Keratinocyte (primary cell): Measurements from ENCODE around the gene CRLF1. TPM values are rescaled to one million over a fixed set of nuclear protein-coding genes. Genes with fewer than 3 reads are reported as not detected.

Experiments used
- DNase-seq: peaks from one replicate; pipeline ENCODE4 v3.0.0-alpha.2; 2011; ENCODE audit warnings: low read depth, missing footprints, low spot score
- FAIRE-seq: peaks from 2 replicates; lab custom pipeline; 2011; peaks lifted over from hg19 to GRCh38; lab: Jason Lieb, UNC
- H2AFZ ChIP-seq: 2 replicates; pipeline ENCODE4 v1.6.0; 2012; ENCODE audit warnings: low read length, control low read depth, inconsistent platforms; ENCODE audit not compliant: control insufficient read depth
- H3K27ac ChIP-seq: 2 replicates; pipeline ENCODE4 v1.5.1; 2011; ENCODE audit warnings: low read length; ENCODE audit not compliant: control insufficient read depth, insufficient read depth
- H3K27me3 ChIP-seq: 3 replicates; pipeline ENCODE4 v1.6.0; 2011; ENCODE audit warnings: low read length; ENCODE audit not compliant: control insufficient read depth, insufficient read depth; ENCODE audit errors: extremely low read depth
- H3K36me3 ChIP-seq, 2 experiments: 2 replicates in 1 of 2; 3 replicates in 1 of 2; pipeline ENCODE4 v1.5.1; 2011; ENCODE audit warnings: low read length in 2 of 2, mild to moderate bottlenecking in 1 of 2; ENCODE audit not compliant: control insufficient read depth in 2 of 2, insufficient read depth in 2 of 2; ENCODE audit errors: extremely low read depth in 1 of 2
- H3K4me1 ChIP-seq: 3 replicates; pipeline ENCODE4 v1.5.1; 2011; ENCODE audit warnings: low read length; ENCODE audit not compliant: control insufficient read depth, insufficient read depth; ENCODE audit errors: extremely low read depth
- H3K4me2 ChIP-seq: 3 replicates; pipeline ENCODE4 v1.6.0; 2011; ENCODE audit warnings: low read depth, low read length; ENCODE audit not compliant: control insufficient read depth, insufficient read depth; ENCODE audit errors: extremely low read depth
- H3K4me3 ChIP-seq, 3 experiments: fragments of 200-600 bp in 1 of 3; sonication (generic) in 1 of 3; 2 replicates in 2 of 3; 3 replicates in 1 of 3; pipeline ENCODE4 v1.5.1; 2011 to 2016; ENCODE audit warnings: low read length in 3 of 3, mild to moderate bottlenecking in 3 of 3, control low read depth in 2 of 3, inconsistent platforms in 1 of 3, low read depth in 1 of 3, mixed read lengths in 1 of 3, mixed run types in 1 of 3, moderate library complexity in 1 of 3; ENCODE audit not compliant: control insufficient read depth in 2 of 3, insufficient read depth in 2 of 3; ENCODE audit errors: extremely low read depth in 1 of 3
- H3K79me2 ChIP-seq: 2 replicates; pipeline ENCODE4 v1.6.0; 2012; ENCODE audit warnings: low read length; ENCODE audit not compliant: control insufficient read depth, insufficient read depth
- H3K9ac ChIP-seq: 3 replicates; pipeline ENCODE4 v1.6.0; 2011; ENCODE audit warnings: low read length; ENCODE audit not compliant: control insufficient read depth, insufficient read depth; ENCODE audit errors: extremely low read depth
- H3K9me1 ChIP-seq: 3 replicates; pipeline ENCODE4 v1.6.0; 2011; ENCODE audit warnings: low read length; ENCODE audit not compliant: control insufficient read depth, insufficient read depth; ENCODE audit errors: extremely low read depth
- H3K9me3 ChIP-seq: 2 replicates; pipeline ENCODE4 v1.5.1; 2012; ENCODE audit warnings: low read depth, low read length; ENCODE audit not compliant: control insufficient read depth
- H4K20me1 ChIP-seq: 3 replicates; pipeline ENCODE4 v1.6.0; 2011; ENCODE audit warnings: low read length; ENCODE audit not compliant: control insufficient read depth, insufficient read depth; ENCODE audit errors: extremely low read depth
- CTCF ChIP-seq, 3 experiments: IDR thresholded peaks in 1 of 3; conservative IDR thresholded peaks in 1 of 3; optimal IDR thresholded peaks in 1 of 3; 2 replicates in 2 of 3; 3 replicates in 1 of 3; pipeline versions ENCODE3 to v1.5.1; 2011; ENCODE audit warnings: low read length in 3 of 3, mild to moderate bottlenecking in 3 of 3, moderate library complexity in 2 of 3, control low read depth in 1 of 3, inconsistent platforms in 1 of 3; ENCODE audit not compliant: insufficient read depth in 2 of 3; ENCODE audit errors: extremely low read depth in 1 of 3
- EZH2 ChIP-seq: IDR thresholded peaks from one replicate; pipeline ENCODE4 v1.6.1; 2012; ENCODE audit warnings: inconsistent platforms, mild to moderate bottlenecking, low read length, moderate library complexity
- dilution Hi-C: fragments of 300-500 bp; cut with MboI; formaldehyde crosslinking; loops from one replicate; pipeline ENCODE4 v1.7.0; 2020; ENCODE audit warnings: low sequenced_read_pairs; ENCODE audit not compliant: extremely low pct_ligation_motif_present
- polyA plus RNA-seq, 5 experiments: library from polyadenylated mRNA; depleted of rRNA in 3 of 5; stranded (reverse) in 3 of 5; stranded (forward) in 1 of 5; unstranded in 1 of 5; fragments of >200 nt; gene quantifications; 1 replicate in 1 of 5; 2 replicates in 3 of 5; 3 replicates in 1 of 5; pipeline versions ENCODE4 v1.2.1 to v1.2.3, GENCODE V29; 2011 to 2012; ENCODE audit warnings: missing spikeins in 2 of 5, low read depth in 1 of 5, low replicate concordance in 1 of 5

CRLF1 gene
- polyA plus RNA-seq, 1 donor (not counting 4 experiments of a cell fraction or from before 2014, with no cell fraction given) = 0.20 TPM

GRCh38 chr19:18562086-18562485 lies 44.5 kb downstream of the CRLF1 start:
- Histone ChIP-seq H3K36me3 (peaks cover 26 to 30% of the 10 kb centered on the region in 2 experiments), H3K27me3 (no peaks in the 10 kb centered on the region), H3K9ac (no peak overlapping the region), H2AFZ (no peak overlapping the region), H3K79me2 (peaks cover 34% of the 10 kb centered on the region), H3K9me3 (no peaks in the 10 kb centered on the region), H3K9me1 (no peaks in the 10 kb centered on the region), H3K4me3 (no peak overlapping the region), H3K27ac (no peak overlapping the region), H4K20me1 (no peaks in the 10 kb centered on the region), H3K4me2 (no peak overlapping the region), H3K4me1 (peaks cover 11% of the 10 kb centered on the region)
- TF ChIP-seq EZH2 (no peak), CTCF (optimal IDR thresholded peaks at IDR 0.05 in 1 of 3, IDR thresholded peaks at IDR 0.05 in 1 of 3, conservative IDR thresholded peaks at IDR 0.05 in 1 of 3; ENCODE audit: extremely low read depth in 1 of 3, insufficient read depth in 2 of 3, low read length in 3 of 3) (no peak)
- DNase-seq (no peak), FAIRE-seq (no peak)
- dilution Hi-C loops = no loop called here

GRCh38 chr19:18559685-18560084 lies 46.9 kb downstream of the CRLF1 start:
- FAIRE-seq = no peak
- H2AFZ ChIP-seq = no peak overlapping the region
- H3K9ac ChIP-seq = no peak overlapping the region
- TF ChIP-seq EZH2 (no peak), CTCF (optimal IDR thresholded peaks at IDR 0.05 in 1 of 3, IDR thresholded peaks at IDR 0.05 in 1 of 3, conservative IDR thresholded peaks at IDR 0.05 in 1 of 3; ENCODE audit: extremely low read depth in 1 of 3, insufficient read depth in 2 of 3, low read length in 3 of 3) (no peak)
- H3K4me3 ChIP-seq = no peak overlapping the region
- H3K27me3 ChIP-seq = no peaks in the 10 kb centered on the region
- no peaks in the 10 kb centered on the region for H4K20me1 ChIP-seq
- peaks cover 34% of the 10 kb centered on the region for H3K79me2 ChIP-seq
- H3K4me2 ChIP-seq = peak overlapping the region; percentile 100
- H3K27ac ChIP-seq = no peak overlapping the region
- no peak for DNase-seq
- dilution Hi-C loops = no loop called here
- no peaks in the 10 kb centered on the region for H3K9me1 ChIP-seq
- no peaks in the 10 kb centered on the region for H3K9me3 ChIP-seq
- H3K36me3 ChIP-seq = peaks cover 19 to 21% of the 10 kb centered on the region in 2 experiments
- peaks cover 11% of the 10 kb centered on the region for H3K4me1 ChIP-seq
